HG03342 (cell line): Measurements from ENCODE around the gene NOP56.

Experiments
- ATAC-seq: cut with Tn5 transposase; IDR thresholded peaks from one replicate; pipeline ENCODE4 v1.9.1; 2021; ENCODE audit warnings: mild to moderate bottlenecking, moderate library complexity; ENCODE audit not compliant: unreplicated experiment

The NOP56 gene, protein sequence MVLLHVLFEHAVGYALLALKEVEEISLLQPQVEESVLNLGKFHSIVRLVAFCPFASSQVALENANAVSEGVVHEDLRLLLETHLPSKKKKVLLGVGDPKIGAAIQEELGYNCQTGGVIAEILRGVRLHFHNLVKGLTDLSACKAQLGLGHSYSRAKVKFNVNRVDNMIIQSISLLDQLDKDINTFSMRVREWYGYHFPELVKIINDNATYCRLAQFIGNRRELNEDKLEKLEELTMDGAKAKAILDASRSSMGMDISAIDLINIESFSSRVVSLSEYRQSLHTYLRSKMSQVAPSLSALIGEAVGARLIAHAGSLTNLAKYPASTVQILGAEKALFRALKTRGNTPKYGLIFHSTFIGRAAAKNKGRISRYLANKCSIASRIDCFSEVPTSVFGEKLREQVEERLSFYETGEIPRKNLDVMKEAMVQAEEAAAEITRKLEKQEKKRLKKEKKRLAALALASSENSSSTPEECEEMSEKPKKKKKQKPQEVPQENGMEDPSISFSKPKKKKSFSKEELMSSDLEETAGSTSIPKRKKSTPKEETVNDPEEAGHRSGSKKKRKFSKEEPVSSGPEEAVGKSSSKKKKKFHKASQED

DNA sequence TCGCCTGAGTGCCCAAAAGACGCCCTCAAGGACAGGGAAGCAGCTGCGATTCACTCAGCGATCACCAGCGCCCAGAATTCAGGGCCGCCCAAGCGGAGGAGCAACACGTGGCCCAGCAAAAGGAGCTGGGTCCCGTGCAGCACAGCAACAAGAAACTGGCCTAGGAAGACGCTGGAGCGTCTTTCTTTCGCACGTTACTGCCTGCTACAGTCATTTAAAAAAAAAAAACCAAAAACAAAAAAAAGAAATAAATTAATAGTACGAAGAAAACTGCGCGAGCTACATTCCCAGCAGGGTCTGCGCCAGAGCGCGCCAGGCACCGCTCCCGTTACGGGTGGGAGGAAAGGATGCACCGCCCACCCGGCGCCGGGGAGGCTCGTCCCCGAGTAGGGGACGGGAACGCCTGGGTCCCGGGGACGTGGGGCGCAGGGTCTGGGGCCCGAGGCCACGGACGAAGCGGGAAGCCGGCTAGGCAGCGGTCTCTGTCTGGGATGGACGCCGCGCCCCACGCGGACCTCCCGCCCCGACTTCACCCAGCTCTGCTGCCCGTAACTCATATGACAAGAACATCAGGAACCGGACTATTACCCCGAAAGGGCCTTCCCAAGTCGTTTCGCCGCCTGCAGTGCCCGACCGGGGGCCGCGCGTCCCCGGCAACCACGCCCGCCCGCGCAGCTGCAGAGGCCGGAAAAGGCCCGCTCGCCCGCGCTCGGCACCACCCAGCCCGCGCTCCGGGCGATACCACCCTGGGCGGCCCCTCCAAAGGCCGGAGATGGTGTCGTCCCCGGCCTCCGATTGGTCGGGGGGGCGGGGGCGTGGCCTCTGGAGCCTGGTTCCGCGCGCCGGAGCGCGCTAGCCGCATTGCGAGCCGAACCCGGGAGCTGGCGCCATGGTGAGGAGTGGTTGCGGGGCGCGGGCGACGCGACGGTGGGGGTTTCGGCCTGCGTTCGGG is at the start of gene NOP56:
Gene NOP56, plus strand, starts transcription at position 861 of the 952 bp plus-strand sequence. Its CDS starts 29 bp downstream, at position 890.
- peak; percentile 76 for ATAC-seq

DNA sequence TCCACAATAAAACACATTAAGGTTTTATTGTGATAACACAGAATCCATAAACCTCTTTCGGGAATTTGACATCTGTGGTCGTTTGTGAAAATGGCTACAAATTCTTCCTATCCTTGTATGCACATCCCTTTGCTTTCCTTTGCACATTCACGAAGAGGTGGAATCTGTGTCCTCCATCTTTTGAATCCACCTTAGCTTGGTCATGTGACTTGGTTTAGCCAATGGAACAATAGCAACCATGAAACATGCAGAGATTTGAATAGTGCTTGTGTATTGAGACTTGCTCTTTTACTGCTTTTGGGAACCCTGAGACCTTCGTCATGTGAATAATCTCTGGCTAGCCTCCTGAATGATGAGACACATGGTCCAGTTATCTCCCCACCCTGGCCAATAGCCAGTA is 49.7 kb upstream of the NOP56 start:
- ATAC-seq: no peak

DNA sequence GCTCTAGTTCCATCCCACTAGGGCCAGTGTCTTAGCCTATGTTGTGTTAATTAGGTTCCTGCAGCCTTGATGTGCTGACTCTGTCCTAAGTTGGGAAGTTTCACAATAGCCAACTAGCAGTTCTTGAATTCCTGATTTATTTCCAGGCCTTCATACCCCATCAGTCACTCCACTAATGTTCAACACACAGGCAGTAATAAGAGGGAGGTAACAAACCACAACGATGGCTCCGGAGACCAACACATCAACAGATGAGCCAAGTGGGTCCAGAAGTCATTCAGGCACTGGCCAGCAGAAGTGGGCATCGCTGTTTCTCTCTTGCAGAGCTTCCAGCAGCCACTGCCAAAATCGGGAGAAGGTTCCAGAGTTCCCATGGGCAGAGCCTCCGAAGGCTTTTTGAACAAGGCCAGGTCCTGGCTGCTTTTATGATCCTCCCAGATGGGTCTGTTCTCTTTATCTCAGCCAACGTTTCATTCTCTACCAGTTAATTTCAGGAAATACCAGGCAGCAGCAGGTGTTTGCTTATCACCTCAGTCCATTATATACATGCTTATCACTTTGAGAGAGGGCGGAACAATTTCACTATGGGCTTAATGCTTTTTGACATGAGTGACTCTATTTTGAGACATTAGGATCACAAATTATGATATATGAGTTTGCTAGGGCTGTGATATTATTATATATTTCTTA is 48.5 kb upstream of the NOP56 start:
- ATAC-seq: no peak

- ATAC-seq: no peak
Measured at GRCh38 chr20:2604506-2604835, 48.0 kb upstream of the NOP56 start.

DNA sequence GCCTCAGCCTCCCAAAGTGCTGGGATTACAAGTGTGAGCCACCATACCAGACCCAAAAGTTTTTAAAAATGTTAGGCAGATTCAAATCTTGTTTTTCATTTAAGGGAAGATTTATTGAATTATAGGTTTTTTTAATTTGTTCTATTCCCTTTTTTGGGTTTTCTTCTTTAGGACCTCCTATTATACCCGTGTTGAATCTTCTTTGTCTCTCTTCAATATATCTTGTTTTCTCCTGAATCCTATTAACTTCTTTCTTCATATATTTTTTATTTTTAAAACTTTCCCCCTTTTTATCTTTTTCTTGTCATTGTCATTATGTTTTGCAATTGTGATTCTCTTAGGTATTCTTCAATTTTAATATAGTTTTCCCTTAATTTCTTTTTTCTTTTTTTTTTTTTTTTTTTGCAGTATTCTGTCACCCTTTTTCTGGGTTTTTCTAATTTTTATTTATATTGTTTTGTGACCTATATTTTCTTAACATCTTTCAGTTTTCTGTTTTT is 45.9 kb upstream of the NOP56 start:
- no peak for ATAC-seq

DNA sequence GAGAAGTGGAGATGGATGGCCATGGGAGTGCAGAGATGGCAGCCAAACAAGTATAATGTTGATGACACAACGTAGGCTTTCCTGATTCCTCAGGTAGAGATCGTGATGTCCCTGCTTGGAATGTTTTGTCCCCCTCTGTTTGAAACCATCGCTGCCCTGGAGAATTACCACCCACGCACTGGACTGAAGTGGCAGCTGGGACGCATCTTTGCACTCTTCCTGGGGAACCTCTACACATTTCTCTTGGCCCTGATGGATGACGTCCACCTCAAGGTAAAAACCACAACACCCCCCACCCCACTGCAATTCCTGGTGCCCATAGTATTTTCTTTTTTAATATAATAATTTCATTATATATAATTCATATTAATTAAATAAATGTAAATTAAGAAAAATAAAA is 42.1 kb upstream of the NOP56 start:
- ATAC-seq: no peak

- ATAC-seq: no peak
Measured at GRCh38 chr20:2610941-2611720, 41.3 kb upstream of the NOP56 start.

DNA sequence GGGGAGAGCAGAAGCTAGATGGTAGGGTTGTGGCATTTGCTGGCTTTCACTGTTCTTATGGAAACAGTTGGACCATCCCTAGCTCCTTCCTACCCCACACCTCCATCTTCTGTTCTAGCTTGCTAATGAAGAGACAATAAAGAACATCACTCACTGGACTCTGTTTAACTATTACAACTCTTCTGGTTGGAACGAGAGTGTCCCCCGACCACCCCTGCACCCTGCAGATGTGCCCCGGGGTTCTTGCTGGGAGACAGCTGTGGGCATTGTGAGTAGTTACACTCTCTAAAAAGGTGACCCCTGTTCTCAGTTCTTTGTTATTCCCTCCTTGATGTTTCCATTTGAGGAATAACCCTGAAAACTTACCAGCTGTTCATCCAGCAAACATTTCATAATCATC is 40.4 kb upstream of the NOP56 start:
- no peak for ATAC-seq

DNA sequence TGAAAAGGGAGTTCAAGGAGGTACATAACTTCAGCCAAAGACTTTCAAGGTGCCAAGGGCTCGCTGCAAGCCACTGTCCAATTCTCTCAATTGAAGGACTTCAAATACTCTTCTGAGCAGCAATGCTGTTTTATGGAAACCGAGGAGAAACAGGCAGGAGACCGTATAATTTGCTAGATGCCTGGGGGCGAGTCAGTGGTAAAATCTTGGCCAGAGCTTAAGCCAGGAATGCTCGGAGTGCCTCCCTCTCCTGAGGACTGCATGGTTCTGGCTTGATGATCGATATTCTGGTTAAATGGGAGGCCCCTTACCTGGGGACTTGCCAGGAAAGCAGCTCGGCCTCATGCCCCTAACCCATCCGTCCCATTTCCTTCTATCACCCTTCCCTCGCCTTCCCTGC is 35.8 kb upstream of the NOP56 start:
- no peak for ATAC-seq

- no peak for ATAC-seq
Measured at GRCh38 chr20:2617099-2617714, 35.2 kb upstream of the NOP56 start.

GRCh38 chr20:2618815-2619214 is 33.6 kb upstream of the NOP56 start:
- no peak for ATAC-seq

DNA sequence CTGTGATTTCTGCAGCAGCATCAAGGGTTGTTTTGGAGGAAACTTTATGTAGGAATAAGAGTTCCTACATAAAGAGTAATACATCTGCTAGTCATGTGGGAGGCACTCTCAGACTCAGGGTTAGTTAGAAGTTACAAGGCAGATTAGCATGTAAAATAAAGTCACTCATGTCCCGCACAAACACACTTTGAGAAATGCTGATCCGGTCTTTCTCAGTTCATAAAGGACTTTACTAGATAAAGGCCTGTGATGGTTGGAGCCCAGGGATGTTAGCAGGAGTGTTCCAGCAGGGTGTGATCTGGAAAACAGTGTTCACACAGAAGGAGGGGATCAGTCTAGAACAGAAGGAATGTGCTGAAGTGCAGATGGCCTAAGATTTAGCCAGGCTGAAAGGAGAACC is 33.1 kb upstream of the NOP56 start:
- no peak for ATAC-seq

- no peak for ATAC-seq
Measured at GRCh38 chr20:2619961-2620595, 32.4 kb upstream of the NOP56 start.

GRCh38 chr20:2624190-2624589 is 28.2 kb upstream of the NOP56 start:
- no peak for ATAC-seq

GRCh38 chr20:2625062-2625461 is 27.4 kb upstream of the NOP56 start:
- ATAC-seq: no peak

- ATAC-seq: no peak
Measured at GRCh38 chr20:2626853-2627541, 25.4 kb upstream of the NOP56 start.

DNA sequence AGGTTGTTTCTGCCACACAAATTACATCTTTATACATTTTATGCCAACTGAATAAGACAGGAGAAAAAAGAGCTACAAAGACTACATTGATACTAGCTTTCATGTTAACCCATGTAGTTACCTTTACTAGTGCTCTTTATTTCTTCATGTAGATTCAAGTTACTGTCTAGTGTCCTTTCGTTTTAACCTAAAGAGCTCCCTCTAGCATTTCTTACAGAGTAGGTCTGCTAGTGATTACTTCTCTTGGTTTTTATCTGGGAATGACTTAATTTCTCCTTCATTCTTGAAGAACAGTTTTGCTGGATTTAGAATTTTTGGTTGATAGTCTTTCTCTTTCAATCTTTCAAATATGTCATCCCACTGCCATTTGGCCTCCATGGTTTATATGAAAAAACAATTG is 21.2 kb upstream of the NOP56 start:
- no peak for ATAC-seq

- no peak for ATAC-seq
Measured at GRCh38 chr20:2633381-2633780, 19.1 kb upstream of the NOP56 start.

DNA sequence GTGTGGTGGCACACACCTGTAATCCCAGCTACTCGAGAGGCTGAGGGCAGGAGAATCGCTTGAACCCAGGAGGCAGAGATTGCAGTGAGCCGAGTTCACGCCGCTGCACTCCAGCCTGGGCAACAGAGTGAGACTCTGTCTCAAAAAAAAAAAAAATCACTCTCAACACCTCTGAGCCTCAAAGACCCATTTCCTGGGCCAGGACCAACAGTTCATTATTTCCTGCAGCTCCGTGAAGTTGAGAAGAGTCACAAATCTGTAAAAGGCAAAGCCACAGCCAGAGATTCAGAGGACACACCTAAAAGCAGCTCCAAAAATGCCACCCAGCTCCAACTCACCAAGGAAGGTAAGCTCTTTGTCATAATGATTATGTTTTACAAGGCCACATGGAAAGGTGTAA is 15.2 kb upstream of the NOP56 start:
- ATAC-seq: no peak
